AG08396 (cell line): ENCODE measurements around the gene DLGAP5.

Experiments
- DNase-seq: peaks from one replicate; pipeline ENCODE4 v3.0.0; 2012; ENCODE audit warnings: low spot score, mixed read lengths

DLGAP5 gene

DNA sequence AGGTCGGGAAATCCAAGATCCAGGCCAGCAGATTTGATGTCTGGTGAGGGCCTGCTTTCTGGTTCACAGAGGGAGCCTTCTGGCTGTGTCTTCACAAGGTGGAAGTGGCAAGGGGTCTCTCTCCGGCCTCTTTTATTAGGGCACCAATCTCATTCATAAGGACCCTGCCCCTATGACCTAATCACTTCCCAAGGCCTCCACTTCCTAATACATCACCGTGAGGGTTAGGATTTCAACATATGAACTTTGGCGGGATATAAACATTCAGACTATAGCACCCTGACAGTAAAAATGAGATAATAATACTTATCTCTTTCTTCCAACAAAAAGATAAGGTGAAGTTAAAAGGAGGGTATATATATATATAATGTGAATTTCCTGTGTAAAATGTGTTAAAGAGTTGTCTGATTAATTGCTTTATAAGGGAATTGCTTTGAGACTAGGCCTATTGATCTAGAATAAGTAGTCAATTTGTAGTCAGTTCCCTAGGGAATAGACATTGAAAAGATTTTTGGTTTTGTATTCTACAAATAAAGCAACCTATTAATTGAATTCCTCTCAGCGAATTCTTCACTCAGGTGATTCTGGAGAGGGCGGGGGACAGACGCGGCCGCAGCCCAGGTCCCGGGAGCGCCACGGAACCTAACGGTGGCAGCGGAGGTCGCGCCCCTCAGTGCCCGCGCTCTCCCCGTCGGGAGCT, 62.8 kb downstream of the DLGAP5 start:
- DNase-seq = no peak

DNA sequence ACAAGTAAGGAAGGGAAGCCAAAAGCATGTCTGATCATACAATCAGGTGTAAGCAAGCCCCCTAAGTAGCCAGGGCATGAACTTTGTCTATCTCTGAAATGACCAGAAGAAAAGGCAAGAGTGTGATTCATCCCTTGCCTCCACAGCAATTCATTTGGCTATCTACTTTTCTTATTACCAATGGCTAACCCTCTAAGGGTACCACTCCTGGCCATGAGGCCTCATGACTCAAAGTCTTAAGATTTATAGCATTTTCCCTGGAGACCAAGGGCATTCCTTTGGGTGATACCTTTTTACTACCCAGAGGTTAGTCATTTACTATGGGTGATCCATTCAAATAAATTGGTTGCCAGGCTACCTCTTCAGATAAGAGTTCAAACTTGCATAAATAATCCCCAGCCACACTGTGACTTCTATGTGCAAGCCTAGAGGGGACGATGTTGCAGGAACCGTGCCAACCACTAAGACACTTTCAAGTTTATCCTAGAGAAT, 63.9 kb downstream of the DLGAP5 start:
- peak; percentile 65 for DNase-seq

DNA sequence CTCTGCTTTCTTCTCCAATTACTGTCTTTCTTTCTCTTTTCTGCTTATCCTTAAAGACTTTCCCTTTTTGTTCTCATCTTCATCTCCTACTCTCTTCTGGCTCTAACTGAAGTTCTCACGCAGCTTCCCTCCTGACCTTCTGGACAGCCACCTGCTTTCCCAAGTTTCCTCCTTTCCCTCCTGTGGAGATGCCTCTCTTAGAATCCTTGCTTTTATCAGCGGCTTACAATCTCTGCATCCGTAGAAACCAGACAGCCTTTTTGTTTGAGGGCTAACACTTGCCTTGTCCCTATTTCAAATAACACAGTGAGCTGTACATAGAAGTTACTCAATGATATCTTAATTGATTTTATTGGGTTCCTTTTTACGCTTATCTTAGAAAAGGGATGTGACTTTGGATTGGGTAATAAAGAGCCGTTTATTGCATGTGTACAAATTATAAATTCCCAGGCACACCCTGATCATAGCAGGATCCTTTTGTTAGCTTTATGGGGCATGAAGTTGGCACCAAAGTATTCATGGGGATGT, 64.4 kb downstream of the DLGAP5 start:
- no peak for DNase-seq

DNA sequence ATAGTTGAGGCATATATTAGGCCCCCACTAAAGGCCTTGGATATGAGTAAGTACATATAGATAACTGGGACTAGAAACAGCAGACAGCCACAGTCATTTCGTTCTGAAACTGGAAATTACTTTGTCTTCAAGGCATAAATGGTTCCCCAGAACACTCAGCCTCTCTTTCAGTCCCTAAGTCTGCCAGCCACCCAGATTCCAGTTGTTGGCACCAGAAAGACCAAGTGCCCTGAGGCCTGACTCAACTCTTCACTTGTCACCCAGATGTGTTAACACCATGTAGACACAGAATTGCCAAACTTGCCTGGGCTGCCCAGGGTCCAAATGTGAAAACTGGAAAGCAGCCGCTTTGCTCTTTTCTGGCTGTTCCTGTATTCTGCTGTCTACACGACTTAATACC, 65.4 kb downstream of the DLGAP5 start:
- DNase-seq = no peak

- no peak for DNase-seq
Observed at GRCh38 chr14:55125403-55125802, 66.0 kb downstream of the DLGAP5 start.

GRCh38 chr14:55124774-55125386, 66.5 kb downstream of the DLGAP5 start:
- DNase-seq = no peak

DNA sequence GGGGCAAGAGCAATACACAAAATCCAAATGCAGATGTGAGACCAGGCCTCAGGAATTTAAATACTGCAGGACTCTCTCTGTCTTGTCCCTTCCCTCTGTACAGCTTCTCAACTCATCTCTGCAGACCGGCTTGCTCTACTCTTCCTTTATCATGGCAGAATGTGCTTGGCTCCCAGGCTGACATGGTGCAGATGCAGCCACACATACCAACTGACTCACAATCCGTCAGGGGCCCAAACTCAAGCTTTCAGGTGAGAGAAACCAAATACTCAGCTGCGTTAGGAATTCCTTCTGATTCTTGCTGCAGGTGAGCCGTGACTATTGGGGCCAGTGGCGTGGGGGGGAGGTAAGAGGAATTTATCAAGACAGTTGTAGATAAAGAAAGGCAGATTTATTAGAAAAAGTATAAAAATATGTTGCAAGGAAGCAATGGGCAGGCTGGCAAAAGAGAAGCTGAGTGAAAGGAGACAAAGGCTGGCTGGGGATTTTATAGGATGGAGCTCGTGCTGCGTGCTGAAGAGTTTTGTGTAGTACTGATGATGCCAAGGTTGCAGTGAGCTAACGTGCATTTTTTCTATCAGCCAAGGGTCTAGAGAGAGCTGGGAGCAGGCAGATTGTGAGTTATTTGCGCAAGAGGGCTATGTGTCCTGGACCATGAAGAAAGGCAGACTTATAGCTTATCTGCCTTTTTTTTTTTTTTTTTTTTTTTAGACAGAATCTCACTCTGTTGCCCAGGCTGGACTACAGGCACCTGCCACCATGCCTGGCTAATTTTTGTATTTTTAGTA, 67.3 kb downstream of the DLGAP5 start:
- no peak for DNase-seq

DNA sequence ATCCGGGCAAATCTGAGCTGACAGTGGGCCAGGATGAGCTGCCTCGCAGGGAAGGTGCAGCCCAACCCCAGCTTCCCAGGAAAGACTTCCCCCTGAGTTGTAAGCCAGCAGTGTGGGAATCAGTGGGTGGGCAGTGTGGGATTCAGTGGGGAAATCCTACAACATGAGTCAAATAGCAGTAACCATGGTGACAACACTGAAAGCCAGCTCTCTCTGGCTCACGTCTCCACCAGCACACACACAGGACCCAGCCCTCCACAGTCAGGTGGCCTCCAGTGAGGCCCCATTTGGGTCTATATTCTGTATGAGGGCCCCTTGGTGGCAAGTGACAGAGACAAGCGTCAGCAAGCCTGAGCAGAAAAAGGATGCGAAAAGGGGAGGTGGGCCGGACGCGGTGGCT, 68.3 kb downstream of the DLGAP5 start:
- peak; percentile 80 for DNase-seq

- peak; percentile 25 for DNase-seq
Observed at GRCh38 chr14:55122440-55122986, 68.9 kb downstream of the DLGAP5 start.

- DNase-seq = no peak
Observed at GRCh38 chr14:55121628-55122439, 69.6 kb downstream of the DLGAP5 start.

DNA sequence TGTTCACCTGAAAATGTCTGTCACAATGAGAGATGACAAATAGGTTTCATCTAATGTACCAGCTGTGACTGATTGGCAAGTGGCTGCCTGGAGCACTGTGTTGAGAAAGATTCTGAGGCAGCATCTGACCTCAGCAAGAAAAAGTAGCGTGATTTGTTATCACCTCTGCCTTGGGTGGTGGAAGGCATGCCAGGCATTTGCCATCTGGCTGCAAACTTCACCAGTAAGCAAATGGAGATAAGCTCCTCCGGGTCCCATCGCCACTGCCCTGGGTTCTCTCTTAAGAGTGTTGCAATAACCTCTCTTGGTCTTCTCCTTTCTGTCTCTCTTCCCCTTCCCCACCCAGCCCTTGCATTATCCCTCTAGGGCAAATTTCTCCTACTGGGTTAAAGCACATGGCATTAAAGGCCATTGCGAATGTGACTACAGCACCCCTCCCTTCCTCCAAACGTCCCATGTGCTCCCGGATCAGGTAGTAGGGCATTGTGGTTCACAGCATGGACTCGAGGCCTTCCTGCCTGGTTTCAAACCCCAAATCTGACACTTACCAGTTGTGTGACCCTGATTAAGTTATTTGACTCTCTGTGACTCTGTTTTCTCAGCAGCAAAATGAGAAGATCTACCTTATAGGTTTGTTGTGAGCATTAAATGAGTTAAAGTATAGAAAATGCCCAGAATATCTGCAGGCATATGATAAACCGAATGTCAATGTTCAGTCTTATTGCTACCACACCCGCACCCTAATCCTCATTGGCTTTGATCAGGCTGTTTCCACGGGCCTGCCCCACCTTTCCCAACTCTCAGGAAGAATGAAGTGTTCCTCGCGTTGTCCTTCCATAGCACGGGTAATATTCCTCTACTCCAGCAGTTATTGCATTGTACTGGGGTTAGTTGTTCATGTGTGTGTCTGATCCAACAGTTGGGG, 70.6 kb downstream of the DLGAP5 start:
- DNase-seq = no peak

- no peak for DNase-seq
Observed at GRCh38 chr14:55118761-55119160, 72.6 kb downstream of the DLGAP5 start.

DNA sequence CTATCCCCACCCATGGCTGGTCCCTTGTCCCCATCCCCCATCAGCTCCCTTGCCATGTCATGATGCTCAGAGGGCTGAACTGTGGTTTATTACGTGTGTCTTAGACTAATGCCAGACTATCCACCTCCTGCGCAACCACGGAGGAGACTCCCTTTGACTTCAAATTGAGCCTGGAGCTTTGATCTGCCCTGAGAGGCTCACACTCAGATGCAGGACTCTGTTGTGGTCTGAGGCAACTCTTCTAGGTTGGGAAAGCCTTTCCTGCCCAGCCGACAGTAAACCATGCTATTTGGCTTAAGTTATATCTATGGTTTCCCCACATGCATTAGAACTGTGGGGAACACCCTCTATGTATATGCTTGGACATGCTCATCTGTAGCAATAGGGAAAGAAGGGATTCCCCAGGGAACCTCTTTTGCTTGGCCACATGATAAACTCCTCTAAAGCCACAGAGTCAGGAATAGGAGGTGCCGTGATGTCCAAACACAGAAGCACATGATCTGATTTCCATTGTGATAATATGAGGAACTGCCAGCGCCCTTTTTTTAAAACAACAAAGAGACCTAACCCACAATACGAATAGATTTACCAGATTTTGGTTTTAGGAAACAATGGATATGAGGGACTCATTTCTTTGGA, 73.5 kb downstream of the DLGAP5 start:
- no peak for DNase-seq

GRCh38 chr14:55116246-55117030, 74.9 kb downstream of the DLGAP5 start:
- DNase-seq = no peak

DNA sequence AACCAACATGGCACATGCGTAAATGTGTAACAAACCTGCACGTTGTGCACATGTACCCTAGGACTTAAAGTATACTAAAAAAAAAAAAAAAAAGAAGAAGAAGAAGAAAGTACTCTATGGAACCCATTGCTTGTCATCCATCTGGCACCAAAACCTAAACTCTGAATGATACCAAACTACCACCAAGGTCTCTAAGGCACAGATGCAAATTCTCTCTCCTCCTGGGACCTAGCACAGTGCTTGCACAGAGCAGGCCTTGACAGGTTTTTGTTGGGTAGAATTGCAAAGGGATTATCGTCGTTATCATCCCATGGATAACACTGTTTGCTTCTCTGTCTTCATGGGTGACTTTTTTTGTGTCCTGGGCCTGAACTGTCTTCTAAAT, 75.5 kb downstream of the DLGAP5 start:
- DNase-seq = no peak

- no peak for DNase-seq
Observed at GRCh38 chr14:55115460-55115859, 75.9 kb downstream of the DLGAP5 start.

DNA sequence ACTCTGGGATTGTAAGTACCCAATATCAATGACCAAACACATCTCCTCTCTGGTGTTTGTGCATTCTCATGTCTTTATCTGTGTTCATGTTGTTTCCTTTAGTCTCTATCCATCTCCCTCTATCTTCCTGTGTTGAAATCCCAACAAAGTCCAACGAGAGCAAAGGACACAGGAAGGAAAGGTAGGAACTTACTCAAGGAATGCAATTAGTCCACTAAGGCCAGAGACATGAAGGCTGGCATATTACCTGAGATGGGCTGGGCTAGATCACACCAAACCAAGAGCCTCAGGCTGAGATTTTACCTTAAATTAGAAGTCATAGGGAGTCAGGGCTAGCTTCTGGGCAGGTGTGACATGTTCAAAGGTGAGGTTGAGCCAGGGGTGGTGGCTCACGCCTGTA, 76.7 kb downstream of the DLGAP5 start:
- DNase-seq = no peak

GRCh38 chr14:55111122-55111708, 80.2 kb downstream of the DLGAP5 start:
- no peak for DNase-seq

DNA sequence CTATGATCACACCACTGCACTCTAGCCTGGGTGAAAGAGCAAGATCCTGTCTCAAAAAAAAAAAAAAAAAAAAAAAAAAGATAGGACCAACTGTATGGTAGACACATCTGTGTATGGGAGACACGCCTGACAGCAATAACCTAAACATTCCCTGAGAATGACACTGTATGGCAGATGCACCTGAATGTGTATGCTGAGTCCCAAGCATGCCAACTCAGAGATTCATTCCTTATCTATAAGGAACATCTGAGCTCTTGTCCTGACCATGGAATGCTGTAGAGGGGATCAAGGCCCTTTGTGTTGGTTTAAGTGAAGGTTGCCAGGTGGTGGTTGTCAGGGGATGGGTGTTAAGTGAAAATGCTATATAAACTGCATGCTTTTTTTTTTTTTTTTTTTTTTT, 81.5 kb downstream of the DLGAP5 start:
- DNase-seq = no peak
